MCF 10A (cell line): ENCODE measurements around the gene LRRC47. TPM values are rescaled to one million over a fixed set of nuclear protein-coding genes. Genes with fewer than 3 reads are reported as not detected.

Experiments
- BruUV-seq: library from RNA; stranded (reverse); fragments of 400-500 nt; replicated peaks from 2 replicates; lab custom pipeline; 2021; lab: Mats Ljungman, UMichigan
- CTCF ChIA-PET: fragments of 300-600 bp; sonication (Branson Sonifier 250); formaldehyde crosslinking; extraction: SDS; loops from one replicate; lab custom pipeline; 2021; ENCODE audit warnings: antibody characterized with exemption, inconsistent platforms; lab: Yijun Ruan, JAX
- POLR2A ChIA-PET: fragments of 300-600, 350-650 bp; sonication (Branson Sonifier 250); formaldehyde crosslinking; extraction: SDS; loops from one replicate; lab custom pipeline; 2020; ENCODE audit warnings: antibody characterized with exemption, inconsistent platforms; lab: Yijun Ruan, JAX
- DNase-seq: peaks from one replicate; pipeline ENCODE4 v3.0.0-alpha.2; 2018; ENCODE audit not compliant: unreplicated experiment
- H3K27ac Mint-ChIP-seq: one replicate; pipeline ENCODE4 v1.8.0; 2022; ENCODE audit warnings: mild to moderate bottlenecking, low read depth, mixed read lengths; ENCODE audit not compliant: unreplicated experiment
- H3K27me3 Mint-ChIP-seq: one replicate; pipeline ENCODE4 v1.8.0; 2022; ENCODE audit warnings: mixed read lengths; ENCODE audit not compliant: insufficient read depth, unreplicated experiment
- H3K36me3 Mint-ChIP-seq: one replicate; pipeline ENCODE4 v1.8.0; 2022; ENCODE audit warnings: mild to moderate bottlenecking, moderate library complexity, mixed read lengths; ENCODE audit not compliant: insufficient read depth, unreplicated experiment
- H3K4me1 Mint-ChIP-seq: one replicate; pipeline ENCODE4 v1.8.0; 2022; ENCODE audit warnings: mixed read lengths; ENCODE audit not compliant: insufficient read depth, unreplicated experiment
- H3K4me3 Mint-ChIP-seq: one replicate; pipeline ENCODE4 v1.8.0; 2022; ENCODE audit warnings: mild to moderate bottlenecking, moderate library complexity, mixed read lengths; ENCODE audit not compliant: unreplicated experiment
- H3K9me3 Mint-ChIP-seq: one replicate; pipeline ENCODE4 v1.8.0; 2022; ENCODE audit warnings: mixed read lengths; ENCODE audit not compliant: unreplicated experiment
- CTCF ChIP-seq: fragments of 200-600 bp; IDR thresholded peaks from one replicate; pipeline ENCODE4 v1.8.0; 2022; ENCODE audit warnings: antibody characterized with exemption, mild to moderate bottlenecking; ENCODE audit not compliant: unreplicated experiment
- intact Hi-C: fragments of 100-400 bp; cut with micrococcal nuclease; formaldehyde crosslinking; loops from 2 replicates; pipeline ENCODE4 v1.14.1; 2022
- total RNA-seq: library from RNA; stranded (reverse); gene quantifications from 2 replicates; pipeline ENCODE4 v1.2.3, GENCODE V29; 2022

Gene LRRC47
- total RNA-seq, 1 experiment from 2014 or later: 46.1 TPM

GRCh38 chr1:3831689-3832088, 35.4 kb upstream of the LRRC47 start:
- TF ChIP-seq CTCF: no peak
- Mint-ChIP-seq H3K9me3 (no peaks in the 10 kb centered on the region), H3K36me3 (peaks cover 89% of the 10 kb centered on the region), H3K4me1 (no peaks in the 10 kb centered on the region), H3K4me3 (no peak overlapping the region), H3K27me3 (no peaks in the 10 kb centered on the region), H3K27ac (no peak overlapping the region)
- ChIA-PET CTCF (no interaction called here), POLR2A (no interaction called here)
- no TSS peak for BruUV-seq
- intact Hi-C loops: no loop called here
- no peak for DNase-seq

GRCh38 chr1:3828391-3828790, 32.1 kb upstream of the LRRC47 start:
- intact Hi-C loops: no loop called here
- no TSS peak for BruUV-seq
- H3K27ac Mint-ChIP-seq: no peak overlapping the region

GRCh38 chr1:3827813-3828307, 31.6 kb upstream of the LRRC47 start:
- ChIA-PET CTCF (interaction anchor here (0.6 kb wide), 1 partner anchor 824 kb away, joined by 3 read pairs; no protein-coding TSS in a partner anchor), POLR2A (no interaction called here)
- no peaks in the 10 kb centered on the region for H3K27me3 Mint-ChIP-seq
- H3K4me1 Mint-ChIP-seq: no peaks in the 10 kb centered on the region
- intact Hi-C loops: no loop called here
- no TSS peak for BruUV-seq
- H3K9me3 Mint-ChIP-seq: no peaks in the 10 kb centered on the region
- no peak overlapping the region for H3K4me3 Mint-ChIP-seq
- no peak overlapping the region for H3K27ac Mint-ChIP-seq
- no peak for DNase-seq
- H3K36me3 Mint-ChIP-seq: peaks cover 82% of the 10 kb centered on the region
- no peak for TF ChIP-seq CTCF

More at GRCh38 chr1:3828391-3828790, 32.1 kb upstream of the LRRC47 start:
- H3K4me1 Mint-ChIP-seq: no peaks in the 10 kb centered on the region
- no peak overlapping the region for H3K4me3 Mint-ChIP-seq
- ChIA-PET POLR2A (no interaction called here), CTCF (interaction anchor here (0.6 kb wide), 1 partner anchor 823 kb away, joined by 3 read pairs; no protein-coding TSS in a partner anchor)
- DNase-seq: no peak
- TF ChIP-seq CTCF: no peak
- no peaks in the 10 kb centered on the region for H3K9me3 Mint-ChIP-seq
- H3K36me3 Mint-ChIP-seq: peaks cover 85% of the 10 kb centered on the region
- H3K27me3 Mint-ChIP-seq: no peaks in the 10 kb centered on the region

- intact Hi-C loops: no loop called here
- no peak for DNase-seq
- Mint-ChIP-seq H3K36me3 (peaks cover 71% of the 10 kb centered on the region), H3K9me3 (no peaks in the 10 kb centered on the region), H3K4me1 (no peaks in the 10 kb centered on the region), H3K4me3 (no peak overlapping the region), H3K27ac (no peak overlapping the region), H3K27me3 (no peaks in the 10 kb centered on the region)
- CTCF ChIA-PET: no interaction called here
- POLR2A ChIA-PET: no interaction called here
- no TSS peak for BruUV-seq
- TF ChIP-seq CTCF: no peak
These were observed 29.1 kb upstream of the LRRC47 start for GRCh38 chr1:3825356-3825755.
